Putamen (tissue), 1 donor: ENCODE data around the gene OR4M2.
"Not testable (repeated sequence)": the region's sequence is repeated elsewhere in the genome, so short reads cannot be mapped to it uniquely, and the experiment has no call there.

Source experiments
- DNase-seq: peaks from one replicate; pipeline ENCODE4 v3.0.0-alpha.2; 2016; ENCODE audit warnings: low spot score

The OR4M2 gene

GRCh38 chr15:22080227-22080626 lies at the start of gene OR4M2:
Gene OR4M2 (plus strand): TSS chr15:22080527. CDS start chr15:22080625, 98 bp downstream.
- not testable (repeated sequence) for DNase-seq

- DNase-seq, result not testable (repeated sequence)
Observed at GRCh38 chr15:22069267-22069666, 11.1 kb upstream of the OR4M2 start.

- not testable (repeated sequence) for DNase-seq
Observed at GRCh38 chr15:22081386-22081785, 1.1 kb downstream of the OR4M2 start.

- DNase-seq, result not testable (repeated sequence)
Observed at GRCh38 chr15:22098616-22099253, 18.4 kb downstream of the OR4M2 start.

DNA sequence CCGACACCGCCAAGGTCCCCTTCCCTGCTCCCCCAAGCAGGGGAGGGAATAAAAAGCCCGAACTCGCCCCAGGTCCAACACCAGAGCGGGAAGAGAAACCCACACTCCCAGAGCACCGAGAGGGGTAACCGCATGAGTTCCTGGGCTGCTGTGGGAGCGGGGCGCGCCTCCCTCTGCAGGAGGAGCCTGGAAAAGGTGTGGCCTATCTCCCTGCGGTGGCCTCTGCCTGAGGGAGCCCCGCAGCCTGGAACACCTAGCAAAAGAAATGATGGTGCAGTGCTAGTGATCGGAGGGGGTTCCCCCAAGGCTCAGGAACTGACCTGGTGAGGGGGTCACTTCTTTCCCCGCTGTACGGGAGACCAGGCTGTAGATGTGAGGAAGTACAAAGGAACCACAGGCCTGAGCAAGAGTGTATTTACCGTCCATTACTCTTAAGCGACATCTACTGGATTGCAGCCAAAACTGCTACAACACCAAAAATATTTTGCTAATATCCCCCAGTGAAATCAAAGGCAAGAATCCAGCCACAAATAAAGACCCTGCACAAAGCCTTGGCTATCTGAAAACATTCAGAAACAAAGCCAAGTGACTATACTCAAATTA lies 19.1 kb downstream of the OR4M2 start:
- not testable (repeated sequence) for DNase-seq

GRCh38 chr15:22122033-22122432 lies 41.7 kb downstream of the OR4M2 start:
- DNase-seq, result not testable (repeated sequence)
